K562 (cell line): ENCODE measurements around the gene SKAP1. TPM values are rescaled to one million over a fixed set of nuclear protein-coding genes. Genes with fewer than 3 reads are reported as not detected.

ENCODE experiments used
- ATAC-seq: fragments of 200-7000 bp; cut with Tn5 transposase; 3 replicates; pipeline ENCODE4 v1.9.1; 2020; ENCODE audit warnings: moderate library complexity
- BruUV-seq: library from RNA; stranded (reverse); fragments of 400-500 nt; replicated peaks from 2 replicates; lab custom pipeline; 2021; lab: Mats Ljungman, UMichigan
- CTCF ChIA-PET: fragments of 300-600 bp; formaldehyde crosslinking; extraction: SDS; loops from one replicate; lab custom pipeline; 2021; ENCODE audit warnings: low intra/inter-chr PET ratio; lab: Yijun Ruan, JAX
- POLR2A ChIA-PET: fragments of 300-600, 350-650 bp; sonication (Branson Sonifier 250); formaldehyde crosslinking; extraction: SDS; loops from one replicate; lab custom pipeline; 2021; ENCODE audit warnings: antibody characterized with exemption, inconsistent platforms; lab: Yijun Ruan, JAX
- DNase-seq, 4 experiments: peaks; one replicate each; pipeline versions ENCODE4 v3.0.0 to v3.0.0-alpha.2; 2011 to 2018; ENCODE audit warnings: low spot score in 3 of 4, mixed read lengths in 3 of 4; ENCODE audit errors: extremely low read depth in 1 of 4
- FAIRE-seq: peaks from 2 replicates; lab custom pipeline; 2011; peaks lifted over from hg19 to GRCh38; lab: Jason Lieb, UNC
- H2AFZ ChIP-seq: 2 replicates; pipeline ENCODE4 v1.6.0; 2011; ENCODE audit warnings: low read depth, low read length, control low read depth, inconsistent platforms
- H3K27ac ChIP-seq: fragments of 200-600 bp; 3 replicates; pipeline ENCODE4 v1.8.0; 2011; ENCODE audit warnings: low read depth, mild to moderate bottlenecking, control low read depth, inconsistent platforms, low read length, moderate library complexity, mixed read lengths; ENCODE audit errors: extremely low read depth
- H3K27me3 ChIP-seq, 2 experiments: fragments of 300-600 bp in 1 of 2; 2 replicates in 1 of 2; 3 replicates in 1 of 2; pipeline versions ENCODE4 v1.6.0 to v1.8.0; 2011; ENCODE audit warnings: inconsistent platforms in 2 of 2, low read length in 2 of 2, mild to moderate bottlenecking in 1 of 2, mixed read lengths in 1 of 2, moderate library complexity in 1 of 2; ENCODE audit not compliant: control insufficient read depth in 2 of 2, insufficient read depth in 2 of 2
- H3K36me3 ChIP-seq: fragments of 300-600 bp; 3 replicates; pipeline ENCODE4 v1.8.0; 2011; ENCODE audit warnings: mild to moderate bottlenecking, low read length, inconsistent platforms; ENCODE audit not compliant: control insufficient read depth, insufficient read depth
- H3K4me1 ChIP-seq, 2 experiments: fragments of 200-600 bp in 1 of 2; replicated peaks in 1 of 2; 2 replicates in 1 of 2; 3 replicates in 1 of 2; pipeline versions ENCODE4 v1.5.1 to v1.8.0; 2011; ENCODE audit warnings: inconsistent platforms in 2 of 2, low read length in 2 of 2, mild to moderate bottlenecking in 1 of 2, mixed read lengths in 1 of 2, moderate library complexity in 1 of 2; ENCODE audit not compliant: control insufficient read depth in 2 of 2, insufficient read depth in 2 of 2
- H3K4me2 ChIP-seq: 2 replicates; pipeline ENCODE4 v1.6.1; 2011; ENCODE audit warnings: low read length, control low read depth, inconsistent platforms, mixed read lengths; ENCODE audit not compliant: insufficient read depth
- H3K4me3 ChIP-seq: fragments of 200-600 bp; sonication (generic), shearing (Covaris generic); 2 replicates; pipeline ENCODE4 v1.5.1; 2016; ENCODE audit warnings: control low read depth, inconsistent platforms
- H3K79me2 ChIP-seq: fragments of 200-600 bp; 3 replicates; pipeline ENCODE4 v1.8.0; 2011; ENCODE audit warnings: low read length, inconsistent platforms; ENCODE audit not compliant: control insufficient read depth, insufficient read depth
- H3K9ac ChIP-seq, 2 experiments: 2 replicates each; pipeline versions ENCODE4 v1.6.0 to v1.6.1; 2011; ENCODE audit warnings: low read depth in 2 of 2, low read length in 2 of 2, control low read depth in 1 of 2, inconsistent platforms in 1 of 2, mild to moderate bottlenecking in 1 of 2, mixed read lengths in 1 of 2; ENCODE audit not compliant: insufficient read depth in 1 of 2
- H3K9me1 ChIP-seq: one replicate; pipeline ENCODE4 v1.6.0; 2011; ENCODE audit warnings: inconsistent platforms, mild to moderate bottlenecking, low read length, moderate library complexity; ENCODE audit not compliant: control insufficient read depth, insufficient read depth
- H3K9me3 ChIP-seq: replicated peaks from 2 replicates; pipeline ENCODE4 v1.5.1; 2011; ENCODE audit warnings: low read depth, low read length, inconsistent platforms; ENCODE audit not compliant: control insufficient read depth, insufficient read depth
- H4K20me1 ChIP-seq: replicated peaks from 2 replicates; pipeline ENCODE4 v1.6.1; 2011; ENCODE audit warnings: low read length, inconsistent platforms, mixed read lengths; ENCODE audit not compliant: control insufficient read depth, insufficient read depth
- CEBPZ ChIP-seq: fragments of 150-350 bp; IDR thresholded peaks from 2 replicates; pipeline ENCODE4 v1.6.1; 2014; ENCODE audit warnings: low read depth, mild to moderate bottlenecking, low read length, borderline replicate concordance
- CREB1 ChIP-seq, 2 experiments: sonication (generic) in 1 of 2; formaldehyde crosslinking in 1 of 2; IDR thresholded peaks; 2 replicates each; pipeline versions ENCODE4 v1.6.1 to v1.8.0; 2012 to 2022; ENCODE audit warnings: inconsistent platforms in 1 of 2, mild to moderate bottlenecking in 1 of 2, missing genetic modification reagents in 1 of 2, moderate library complexity in 1 of 2
- GABPB1 ChIP-seq: sonication (generic); formaldehyde crosslinking; IDR thresholded peaks from 2 replicates; pipeline ENCODE4 v1.8.0; 2022; ENCODE audit warnings: mild to moderate bottlenecking, missing genetic modification reagents
- HCFC1 ChIP-seq: IDR thresholded peaks from 2 replicates; pipeline ENCODE4 v1.6.1; 2012; ENCODE audit warnings: low read depth, low read length, improper control_type of control experiment
- HNRNPH1 ChIP-seq: fragments of 200-400 bp; formaldehyde crosslinking; optimal IDR thresholded peaks from 2 replicates; pipeline ENCODE3; 2017; ENCODE audit warnings: low read depth, mild to moderate bottlenecking, low read length, moderate library complexity
- MBD1 ChIP-seq: fragments of 250-450 bp; sonication (Bioruptor Pico); IDR thresholded peaks from 2 replicates; pipeline ENCODE4 v1.8.0; 2022; ENCODE audit warnings: inconsistent platforms
- MLX ChIP-seq, 2 experiments: fragments of 450-650 bp in 1 of 2; sonication (generic) in 1 of 2; formaldehyde crosslinking; conservative IDR thresholded peaks; 2 replicates each; pipeline versions ENCODE4 v1.4.0 to v1.8.1; 2020 to 2022; ENCODE audit warnings: mild to moderate bottlenecking in 1 of 2, missing genetic modification reagents in 1 of 2
- NONO ChIP-seq, 2 experiments: fragments of 200-400 bp in 1 of 2; fragments of 450-650 bp in 1 of 2; formaldehyde crosslinking in 1 of 2; IDR thresholded peaks; 2 replicates each; pipeline ENCODE4 v1.6.1; 2017; ENCODE audit warnings: low read depth in 2 of 2, mild to moderate bottlenecking in 2 of 2, moderate library complexity in 2 of 2, low read length in 1 of 2
- RAD21 ChIP-seq, 2 experiments: fragments of 250-450 bp in 1 of 2; fragments of 450-650 bp in 1 of 2; sonication (Bioruptor Pico) in 1 of 2; formaldehyde crosslinking in 1 of 2; IDR thresholded peaks in 1 of 2; conservative IDR thresholded peaks in 1 of 2; 2 replicates each; pipeline versions ENCODE4 v1.4.0 to v1.8.0; 2020 to 2022; ENCODE audit warnings: mild to moderate bottlenecking in 2 of 2, moderate library complexity in 1 of 2
- STAG1 ChIP-seq: sonication (generic); formaldehyde crosslinking; IDR thresholded peaks from 2 replicates; pipeline ENCODE4 v1.5.0; 2020; ENCODE audit warnings: missing genetic modification reagents, borderline replicate concordance
- TFE3 ChIP-seq: fragments of 450-650 bp; formaldehyde crosslinking; IDR thresholded peaks from 2 replicates; pipeline ENCODE4 v1.4.0; 2020; ENCODE audit warnings: mild to moderate bottlenecking, mixed read lengths
- ZNF561 ChIP-seq: fragments of 450-650 bp; formaldehyde crosslinking; conservative IDR thresholded peaks from 2 replicates; pipeline ENCODE4 v1.4.0; 2020; ENCODE audit warnings: mild to moderate bottlenecking, moderate library complexity
- ZNF644 ChIP-seq: fragments of 200-800 bp; sonication (Bioruptor generic); IDR thresholded peaks from 2 replicates; pipeline ENCODE4 v1.6.1; 2016; ENCODE audit warnings: low read depth, missing genetic modification characterization, missing compliant biosample characterization
- in situ Hi-C: fragments of 300-500 bp; cut with MboI; formaldehyde crosslinking; loops from 4 replicates; pipeline ENCODE4 v1.15.0; 2018; ENCODE audit warnings: inconsistent platforms, mixed read lengths
- intact Hi-C: fragments of 100-400 bp; cut with micrococcal nuclease; formaldehyde crosslinking; loops from 2 replicates; pipeline ENCODE4 v1.14.2; 2022
- polyA plus RNA-seq, 8 experiments: library from polyadenylated mRNA; depleted of rRNA in 4 of 8; stranded (reverse) in 5 of 8; unstranded in 3 of 8; fragments of >200 nt; fragmentation: Nextera tagmentation in 2 of 8; fragmentation: Illumina TruSeq in 1 of 8; extraction: Ambion mirVana in 2 of 8; extraction: Trizol in 1 of 8; gene quantifications; 2 replicates each; pipeline versions ENCODE4 v1.2.1 to v1.2.3, GENCODE V29; 2011 to 2014; ENCODE audit warnings: inconsistent platforms in 1 of 8, missing spikeins in 1 of 8
- total RNA-seq, 7 experiments: library from RNA; depleted of rRNA in 6 of 7; stranded (reverse); fragments of >200 nt in 6 of 7; fragmentation: Illumina TruSeq in 2 of 7; extraction: Trizol in 2 of 7; gene quantifications; 2 replicates each; pipeline versions ENCODE4 v1.2.1 to v1.2.3, GENCODE V29; 2011 to 2021; ENCODE audit warnings: low replicate concordance in 1 of 7

Gene SKAP1
- total and polyA plus RNA-seq, 9 of the 15 experiments (the other 6 are each of a cell fraction or from before 2014, with no cell fraction given), result 0.06 to 0.80 (median 0.10) TPM; not detected in 4

- Histone ChIP-seq H3K9me3 (no peaks in the 10 kb centered on the region), H3K9ac (no peak overlapping the region), H2AFZ (peak overlapping the region; percentile 52), H3K79me2 (no peaks in the 10 kb centered on the region), H3K36me3 (no peaks in the 10 kb centered on the region), H3K4me3 (no peak overlapping the region), H3K4me1 (peaks cover 0 to 2% of the 10 kb centered on the region in 2 experiments; a peak in 1 of 5 replicates), H3K27me3 (no peaks in the 10 kb centered on the region), H4K20me1 (no peaks in the 10 kb centered on the region), H3K4me2 (no peak overlapping the region), H3K9me1 (no peaks in the 10 kb centered on the region), H3K27ac (no peak overlapping the region)
- no TSS peak for BruUV-seq
- CTCF ChIA-PET, result interaction anchor here (0.6 to 2.4 kb wide), 7 partner anchors 9 to 242 kb away, joined by 3 to 10 read pairs (median 4); partner anchors contain the start of gene HOXB5
- POLR2A ChIA-PET, result interaction anchor here (0.8 kb wide), 1 partner anchor 237 kb away, joined by 3 read pairs; no protein-coding TSS in a partner anchor
- in situ Hi-C loops, result no loop called here
- FAIRE-seq (peak; percentile 63), DNase-seq (peak; percentile 23 to 55 (median 32)), ATAC-seq (no peak)
- intact Hi-C loops, result loop anchor here (2.0 kb wide), 1 partner anchor 105 kb away; no protein-coding TSS in a partner anchor
- TF ChIP-seq NONO (IDR thresholded peaks at IDR 0.05; ENCODE audit: low read depth in 2 of 2, low read length in 1 of 2), result no peak
- TF ChIP-seq RAD21 (CRISPR knock-in tag; conservative IDR thresholded peaks at IDR 0.05 in 1 of 2, IDR thresholded peaks at IDR 0.05 in 1 of 2), result peak; percentile 76 to 82
- TF ChIP-seq TFE3 (CRISPR knock-in tag), result no peak
- no peak for TF ChIP-seq MBD1 (CRISPR knock-in tag)
- no peak for TF ChIP-seq HNRNPH1
- TF ChIP-seq CREB1 (IDR thresholded peaks at IDR 0.05), result no peak
- no peak for TF ChIP-seq CREB1 (CRISPR knock-in tag; IDR thresholded peaks at IDR 0.05)
- no peak for TF ChIP-seq CEBPZ
- TF ChIP-seq GABPB1 (CRISPR knock-in tag), result no peak
- TF ChIP-seq MLX (CRISPR knock-in tag; conservative IDR thresholded peaks at IDR 0.05), result no peak
- TF ChIP-seq ZNF644 (tag), result no peak
- no peak for TF ChIP-seq STAG1
- TF ChIP-seq ZNF561 (CRISPR knock-in tag), result no peak
- no peak for TF ChIP-seq HCFC1
These were observed 78.1 kb downstream of the SKAP1 start for GRCh38 chr17:48351911-48352332.
